Kidney epithelial cell (primary cell): Measurements from ENCODE around the gene MPC1L. TPM values are rescaled to one million over a fixed set of nuclear protein-coding genes. Genes with fewer than 3 reads are reported as not detected.

Experiments used
- DNase-seq: peaks from one replicate; pipeline ENCODE4 v3.0.0-alpha.2; 2010; ENCODE audit warnings: low read depth
- H3K27me3 ChIP-seq: 2 replicates; pipeline ENCODE4 v1.6.0; 2011; ENCODE audit warnings: low read length; ENCODE audit not compliant: control insufficient read depth, insufficient read depth
- H3K36me3 ChIP-seq: 2 replicates; pipeline ENCODE4 v1.5.1; 2011; ENCODE audit warnings: low read length; ENCODE audit not compliant: control insufficient read depth, insufficient read depth
- H3K4me3 ChIP-seq: 2 replicates; pipeline ENCODE4 v1.5.1; 2011; ENCODE audit warnings: low read depth, mild to moderate bottlenecking, control low read depth, low read length
- total RNA-seq: library from RNA; depleted of rRNA; stranded (reverse); fragments of >200 nt; gene quantifications from 2 replicates; pipeline ENCODE4 v1.2.3, GENCODE V29; 2015
- TF ChIP-seq, protein P1 (sequence below): IDR thresholded peaks from 2 replicates; pipeline ENCODE4 v1.5.1; 2011; ENCODE audit warnings: mild to moderate bottlenecking, moderate library complexity, low read length, control low read depth, inconsistent platforms; ENCODE audit not compliant: insufficient read depth, poor library complexity, severe bottlenecking

MPC1L gene
- total RNA-seq, 1 donor from 2014 or later, result not detected

- Histone ChIP-seq H3K36me3 (no peaks in the 10 kb centered on the region), H3K4me3 (no peak overlapping the region), H3K27me3 (no peaks in the 10 kb centered on the region)
- no peak for DNase-seq
- TF ChIP-seq, protein P1, sequence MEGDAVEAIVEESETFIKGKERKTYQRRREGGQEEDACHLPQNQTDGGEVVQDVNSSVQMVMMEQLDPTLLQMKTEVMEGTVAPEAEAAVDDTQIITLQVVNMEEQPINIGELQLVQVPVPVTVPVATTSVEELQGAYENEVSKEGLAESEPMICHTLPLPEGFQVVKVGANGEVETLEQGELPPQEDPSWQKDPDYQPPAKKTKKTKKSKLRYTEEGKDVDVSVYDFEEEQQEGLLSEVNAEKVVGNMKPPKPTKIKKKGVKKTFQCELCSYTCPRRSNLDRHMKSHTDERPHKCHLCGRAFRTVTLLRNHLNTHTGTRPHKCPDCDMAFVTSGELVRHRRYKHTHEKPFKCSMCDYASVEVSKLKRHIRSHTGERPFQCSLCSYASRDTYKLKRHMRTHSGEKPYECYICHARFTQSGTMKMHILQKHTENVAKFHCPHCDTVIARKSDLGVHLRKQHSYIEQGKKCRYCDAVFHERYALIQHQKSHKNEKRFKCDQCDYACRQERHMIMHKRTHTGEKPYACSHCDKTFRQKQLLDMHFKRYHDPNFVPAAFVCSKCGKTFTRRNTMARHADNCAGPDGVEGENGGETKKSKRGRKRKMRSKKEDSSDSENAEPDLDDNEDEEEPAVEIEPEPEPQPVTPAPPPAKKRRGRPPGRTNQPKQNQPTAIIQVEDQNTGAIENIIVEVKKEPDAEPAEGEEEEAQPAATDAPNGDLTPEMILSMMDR, result no peak
Measured at GRCh38 chrX:40603446-40603845, 19.8 kb upstream of the MPC1L start.

DNA sequence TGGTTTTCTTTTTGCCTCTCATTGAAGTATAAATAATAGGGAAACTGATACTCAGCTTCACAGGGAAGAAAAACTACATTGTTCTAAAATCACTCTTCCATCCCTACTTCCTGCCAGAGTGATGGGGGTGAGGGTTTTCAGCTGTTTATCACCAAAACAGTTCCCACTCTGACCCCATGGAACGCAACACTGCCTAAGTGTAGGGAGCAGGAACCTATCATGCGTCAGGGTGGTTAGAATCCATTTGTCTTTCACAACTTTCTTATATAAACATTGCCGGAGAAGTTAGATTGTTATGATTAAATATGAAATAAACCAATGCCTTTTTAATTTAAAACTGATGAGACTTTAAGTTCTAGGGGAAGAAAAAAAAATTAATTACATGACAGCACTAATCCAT lies 15.8 kb upstream of the MPC1L start:
- TF ChIP-seq, protein P1, result no peak
- Histone ChIP-seq H3K36me3 (no peaks in the 10 kb centered on the region), H3K4me3 (no peak overlapping the region), H3K27me3 (no peaks in the 10 kb centered on the region)
- no peak for DNase-seq

DNA sequence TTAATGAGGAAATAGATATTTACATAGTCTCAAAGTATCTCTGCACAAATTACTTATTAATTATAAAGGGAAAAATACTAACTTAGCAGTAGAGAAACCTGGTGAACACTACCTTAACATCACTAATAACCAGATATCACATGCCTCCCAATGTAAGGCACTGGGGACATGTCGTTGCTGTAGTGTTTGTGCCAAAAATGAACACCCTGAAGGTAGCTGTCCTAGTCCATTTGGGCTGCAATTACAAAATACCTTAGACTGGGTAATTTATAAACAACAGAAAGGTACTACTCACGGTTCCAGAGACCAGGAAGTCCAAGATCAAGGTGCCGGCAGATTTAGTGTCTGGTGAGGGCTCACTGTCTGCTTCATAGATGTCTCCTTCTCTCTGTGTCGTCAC lies 10.7 kb upstream of the MPC1L start:
- no peak for DNase-seq
- H3K36me3 ChIP-seq, result no peaks in the 10 kb centered on the region
- TF ChIP-seq, protein P1, result no peak
- no peaks in the 10 kb centered on the region for H3K27me3 ChIP-seq
- H3K4me3 ChIP-seq, result no peak overlapping the region

DNA sequence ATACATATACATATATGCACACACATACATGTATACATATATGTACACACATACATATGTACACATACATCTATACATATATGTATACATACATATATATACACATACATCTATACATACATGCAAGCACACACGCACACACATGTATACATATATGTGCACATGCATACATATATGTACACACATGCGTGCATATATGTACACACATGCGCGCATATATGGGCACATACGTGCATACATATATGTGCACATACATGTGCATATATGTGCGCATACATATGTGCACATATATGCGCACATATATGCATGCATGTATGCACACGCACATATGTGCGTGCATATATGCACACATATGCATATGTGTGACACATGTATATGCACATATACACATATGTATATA lies 7.3 kb upstream of the MPC1L start:
- TF ChIP-seq, protein P1, result no peak
- no peak for DNase-seq
- H3K4me3 ChIP-seq, result no peak overlapping the region
- H3K36me3 ChIP-seq, result no peaks in the 10 kb centered on the region
- H3K27me3 ChIP-seq, result no peaks in the 10 kb centered on the region

DNA sequence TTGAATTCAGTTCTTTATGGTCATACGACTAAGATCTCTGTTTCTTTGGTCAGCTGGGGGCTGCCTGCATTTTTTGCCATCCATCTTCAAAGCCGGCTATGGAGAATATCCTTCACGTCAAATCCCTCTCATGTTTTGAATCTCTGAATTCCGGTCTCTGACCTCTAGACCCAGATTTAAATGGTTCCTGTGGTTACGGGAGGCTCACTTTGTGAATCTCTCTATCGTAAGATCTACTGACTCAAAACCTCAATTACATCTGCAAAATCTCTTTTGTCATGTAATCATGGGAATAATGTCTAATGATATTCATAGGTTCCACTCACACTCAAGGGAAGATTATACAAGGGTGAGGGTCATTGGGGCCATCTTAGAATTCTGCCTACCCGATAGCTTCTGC lies 5.7 kb upstream of the MPC1L start:
- Histone ChIP-seq H3K4me3 (no peak overlapping the region), H3K36me3 (no peaks in the 10 kb centered on the region), H3K27me3 (no peaks in the 10 kb centered on the region)
- TF ChIP-seq, protein P1, result no peak
- DNase-seq, result no peak

- H3K27me3 ChIP-seq, result no peaks in the 10 kb centered on the region
- no peaks in the 10 kb centered on the region for H3K36me3 ChIP-seq
- no peak for DNase-seq
- TF ChIP-seq, protein P1, result no peak
- H3K4me3 ChIP-seq, result no peak overlapping the region
Measured at GRCh38 chrX:40622479-40623138, 619 bp upstream of the MPC1L start.
